GM04504 (cell line): ENCODE data around the gene ELOVL6.
"Not testable (repeated sequence)": the region's sequence is repeated elsewhere in the genome, so short reads cannot be mapped to it uniquely, and the experiment has no call there.

Source experiments
- DNase-seq: peaks from one replicate; pipeline ENCODE4 v3.0.0-alpha.2; 2012; ENCODE audit warnings: low read depth

Gene ELOVL6, protein sequence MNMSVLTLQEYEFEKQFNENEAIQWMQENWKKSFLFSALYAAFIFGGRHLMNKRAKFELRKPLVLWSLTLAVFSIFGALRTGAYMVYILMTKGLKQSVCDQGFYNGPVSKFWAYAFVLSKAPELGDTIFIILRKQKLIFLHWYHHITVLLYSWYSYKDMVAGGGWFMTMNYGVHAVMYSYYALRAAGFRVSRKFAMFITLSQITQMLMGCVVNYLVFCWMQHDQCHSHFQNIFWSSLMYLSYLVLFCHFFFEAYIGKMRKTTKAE

DNA sequence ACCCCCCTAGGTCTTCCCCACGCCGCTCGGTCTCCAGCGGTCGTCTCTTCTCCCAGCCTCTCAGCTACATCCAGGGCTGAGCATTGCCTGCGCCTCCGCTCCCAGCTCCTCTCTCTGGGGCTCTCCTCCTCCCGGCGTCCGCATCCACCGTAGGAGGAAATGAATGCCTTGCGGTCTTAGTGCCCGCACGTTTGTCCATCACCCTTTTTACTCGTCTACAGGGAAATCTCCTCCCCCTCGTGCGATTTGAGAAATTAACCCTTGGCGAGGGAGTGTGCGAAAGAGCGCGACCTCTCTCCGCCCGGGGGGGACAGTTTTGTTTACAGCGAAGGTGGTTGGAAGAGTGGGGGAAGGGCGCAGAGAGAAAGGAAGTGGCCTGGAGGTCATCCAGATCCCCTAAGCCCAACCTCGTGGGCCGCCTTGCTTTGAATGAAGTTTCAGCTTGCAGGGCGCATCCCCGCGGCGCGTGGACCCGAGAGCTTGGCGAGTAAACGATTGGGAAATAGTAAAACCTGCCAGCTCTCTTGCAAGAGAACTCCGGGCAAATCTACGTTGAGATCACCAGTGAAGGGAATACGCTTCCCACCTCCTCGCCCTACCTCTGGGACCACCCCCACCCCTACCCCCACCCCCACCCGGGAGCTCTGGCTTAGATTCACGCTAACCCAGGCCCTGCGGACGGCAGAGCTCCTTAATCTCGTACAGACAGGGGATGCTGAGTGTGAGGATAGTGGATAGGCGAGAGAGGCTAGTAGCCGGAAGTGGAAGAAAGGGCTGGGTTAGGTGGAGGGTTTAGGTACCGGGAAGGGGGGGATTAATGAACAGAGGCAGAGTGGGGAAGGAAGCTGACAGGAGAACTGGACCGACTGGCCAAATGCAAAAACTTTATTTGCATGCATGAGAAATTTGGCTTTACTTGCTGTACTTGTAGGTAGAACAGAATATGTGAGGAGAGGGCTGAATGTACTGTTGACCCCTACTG lies at the start of gene ELOVL6:
ELOVL6 (minus strand) TSS at position 181 of the 982 bp plus-strand sequence. CDS start 280 bp downstream, outside the sequence.
- peak; percentile 44 for DNase-seq

DNA sequence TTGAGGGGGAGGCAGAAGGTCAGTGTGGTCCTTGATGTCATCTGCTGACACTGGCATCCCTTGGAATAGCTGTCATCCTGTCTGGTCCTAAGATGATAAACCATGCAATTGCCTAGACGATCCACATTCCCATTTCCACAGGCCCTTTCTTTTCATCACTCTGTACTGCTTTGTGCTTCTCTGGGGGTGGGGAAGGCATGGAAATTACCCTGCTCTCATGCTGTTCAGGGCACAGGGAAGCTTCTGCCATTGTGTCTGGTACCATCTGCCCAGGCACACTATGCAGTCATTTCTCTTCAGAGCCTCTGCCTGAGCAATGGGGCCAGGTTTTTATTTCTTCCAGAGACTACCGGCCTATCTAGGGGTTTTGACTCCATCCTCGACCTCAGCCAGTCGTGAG lies 49.7 kb upstream of the ELOVL6 start:
- DNase-seq, result no peak

- no peak for DNase-seq
Observed at GRCh38 chr4:110247591-110247990, 49.2 kb upstream of the ELOVL6 start.

- no peak for DNase-seq
Observed at GRCh38 chr4:110245577-110245976, 47.2 kb upstream of the ELOVL6 start.

DNA sequence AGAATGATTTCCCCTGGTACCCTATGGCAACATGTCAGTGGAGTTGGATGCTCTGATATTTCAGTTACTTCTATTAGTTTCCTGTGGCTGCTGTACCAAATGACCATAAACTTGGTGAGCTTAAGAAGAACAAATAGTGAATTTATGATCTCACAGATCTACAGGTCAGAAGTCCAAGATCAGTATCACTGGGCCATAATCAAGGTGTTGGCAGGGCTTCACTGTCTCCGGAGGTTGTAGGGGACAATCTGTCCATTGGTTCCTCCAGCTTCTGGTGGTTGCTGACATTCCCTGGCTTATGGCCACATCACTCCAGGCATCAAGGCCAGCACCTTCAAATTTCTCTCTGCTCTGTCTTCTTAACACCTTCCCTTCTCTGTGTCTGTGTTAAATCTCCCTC lies 37.9 kb upstream of the ELOVL6 start:
- no peak for DNase-seq

- not testable (repeated sequence) for DNase-seq
Observed at GRCh38 chr4:110233581-110233980, 35.2 kb upstream of the ELOVL6 start.

GRCh38 chr4:110231869-110232268 lies 33.5 kb upstream of the ELOVL6 start:
- no peak for DNase-seq

DNA sequence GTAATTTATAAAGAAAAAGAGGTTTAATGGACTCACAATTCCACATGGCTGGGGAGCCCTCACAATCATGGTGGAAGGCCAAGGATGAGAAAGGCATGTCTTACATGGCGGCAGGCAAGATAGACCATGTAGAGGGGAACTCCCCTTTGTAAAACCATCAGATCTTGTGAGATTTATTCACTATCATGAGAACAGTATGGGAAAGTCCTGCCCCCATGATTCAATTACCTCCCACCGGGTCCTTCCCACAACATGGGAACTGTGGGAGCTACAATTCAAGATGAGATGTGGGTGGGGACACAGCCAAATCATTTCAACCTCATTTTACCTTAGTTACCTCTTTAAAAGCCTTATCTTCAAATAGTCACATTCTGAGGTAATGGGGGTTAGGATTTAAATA lies 30.9 kb upstream of the ELOVL6 start:
- no peak for DNase-seq

DNA sequence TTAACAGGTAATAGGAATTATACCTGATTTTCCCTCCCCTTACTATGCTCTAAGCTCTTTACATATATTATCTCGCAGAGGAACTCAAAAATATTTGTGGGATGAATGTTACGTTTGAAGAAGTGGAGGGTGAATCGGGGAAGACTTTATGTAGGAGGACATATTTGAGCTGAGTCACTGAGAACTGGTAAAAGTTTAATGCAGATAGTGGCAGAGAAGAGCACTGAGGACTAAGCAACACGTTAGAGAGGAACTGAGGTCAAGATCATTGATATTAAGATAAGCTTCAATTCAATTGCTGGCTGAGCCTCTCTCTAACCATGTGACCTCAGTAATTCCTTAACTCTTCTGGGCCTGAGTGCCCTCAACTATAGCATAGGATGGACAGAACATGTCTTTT lies 26.4 kb upstream of the ELOVL6 start:
- DNase-seq, result no peak

DNA sequence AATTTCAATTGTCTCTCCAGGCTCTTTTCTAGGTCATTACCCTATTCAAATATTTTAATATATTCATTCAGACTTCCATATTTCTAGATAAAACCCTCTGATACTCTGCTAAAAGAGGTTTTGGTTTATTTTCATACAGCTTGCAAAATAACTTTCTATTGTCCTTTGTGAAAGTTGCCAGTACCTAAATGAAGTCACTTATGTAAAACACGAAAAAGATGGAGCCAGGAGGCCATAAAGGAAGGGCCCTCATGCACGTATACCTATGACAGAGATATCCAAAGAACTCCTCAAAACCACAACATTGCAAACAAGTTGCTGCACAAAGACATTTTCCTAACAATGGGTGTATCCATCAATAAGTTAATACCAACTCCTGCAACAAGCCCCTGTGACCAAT lies 25.7 kb upstream of the ELOVL6 start:
- no peak for DNase-seq

GRCh38 chr4:110218935-110219334 lies 20.5 kb upstream of the ELOVL6 start:
- not testable (repeated sequence) for DNase-seq

DNA sequence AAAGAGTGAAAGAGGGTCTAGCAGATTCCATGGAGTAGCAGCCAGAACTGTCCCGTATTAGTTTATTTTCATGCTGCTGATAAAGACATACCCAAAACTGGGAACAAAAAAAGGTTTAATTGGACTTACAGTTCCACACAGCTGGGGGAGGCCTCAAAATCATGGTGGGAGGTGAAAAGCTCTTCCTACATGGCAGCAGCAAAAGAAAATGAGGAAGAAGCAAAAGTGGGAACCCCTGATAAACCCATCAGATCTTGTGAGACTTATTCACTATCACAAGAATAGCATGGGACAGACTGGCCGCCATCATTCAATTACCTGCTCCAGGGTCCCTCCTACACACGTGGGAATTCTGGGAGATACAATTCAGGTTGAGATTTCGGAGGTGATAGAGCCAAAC lies 18.8 kb upstream of the ELOVL6 start:
- DNase-seq, result not testable (repeated sequence)

- DNase-seq, result no peak
Observed at GRCh38 chr4:110216129-110216528, 17.7 kb upstream of the ELOVL6 start.

DNA sequence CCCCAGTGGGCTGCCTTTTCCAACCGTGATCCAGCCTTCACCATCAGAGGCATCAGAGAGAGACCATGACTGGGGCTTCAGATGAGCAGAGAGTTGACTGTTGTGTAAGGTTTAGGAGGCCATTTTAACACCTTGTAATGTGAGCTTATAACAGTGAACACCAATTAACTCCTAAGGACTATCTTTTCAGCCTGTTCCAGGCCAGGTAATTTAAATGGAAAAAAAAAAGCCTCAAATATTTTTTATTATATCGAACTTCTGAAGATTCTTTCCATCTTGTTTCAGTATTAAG lies 13.3 kb upstream of the ELOVL6 start:
- DNase-seq, result no peak

- peak; percentile 11 for DNase-seq
Observed at GRCh38 chr4:110211007-110211769, 12.8 kb upstream of the ELOVL6 start.

DNA sequence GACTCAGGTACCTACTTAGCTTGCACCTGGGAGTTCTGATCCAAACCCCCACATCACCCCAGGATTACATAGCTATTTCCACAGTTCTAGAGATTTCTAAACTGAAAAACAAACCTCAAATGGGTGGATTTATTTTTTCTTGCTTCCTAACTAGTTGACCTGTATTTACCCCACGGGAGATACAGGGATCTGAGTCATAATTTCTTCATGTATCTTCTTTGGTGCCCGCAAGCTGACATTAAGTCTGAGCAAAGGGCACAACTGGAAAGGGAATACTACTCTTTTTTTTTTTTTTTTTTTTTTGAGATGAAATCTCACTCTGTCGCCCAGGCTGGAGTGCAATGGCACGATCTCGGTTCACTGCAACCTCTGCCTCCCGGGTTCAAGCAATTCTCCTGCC lies 10.0 kb upstream of the ELOVL6 start:
- no peak for DNase-seq

DNA sequence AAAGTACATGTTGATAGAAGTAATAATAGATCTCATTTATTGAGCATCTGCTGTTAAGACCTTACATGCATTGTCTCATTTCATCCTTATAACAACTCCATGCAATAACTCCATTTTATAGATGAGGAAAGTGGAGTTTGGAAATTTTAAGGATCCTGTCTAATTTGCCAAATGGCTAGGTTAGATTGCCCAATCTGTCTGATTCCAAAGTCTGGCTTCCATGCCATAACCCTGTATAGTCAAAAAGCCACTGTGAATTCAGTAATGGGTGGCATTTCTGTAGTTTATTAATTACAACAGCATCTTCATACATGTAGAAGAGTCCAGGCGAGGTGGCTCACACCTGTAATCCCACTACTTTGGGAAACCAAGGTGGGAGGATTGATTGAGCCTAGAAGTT lies 8.8 kb upstream of the ELOVL6 start:
- no peak for DNase-seq

- DNase-seq, result no peak
Observed at GRCh38 chr4:110202024-110202423, 3.6 kb upstream of the ELOVL6 start.

- no peak for DNase-seq
Observed at GRCh38 chr4:110201502-110201901, 3.1 kb upstream of the ELOVL6 start.

- DNase-seq, result no peak
Observed at GRCh38 chr4:110200689-110201088, 2.3 kb upstream of the ELOVL6 start.

DNA sequence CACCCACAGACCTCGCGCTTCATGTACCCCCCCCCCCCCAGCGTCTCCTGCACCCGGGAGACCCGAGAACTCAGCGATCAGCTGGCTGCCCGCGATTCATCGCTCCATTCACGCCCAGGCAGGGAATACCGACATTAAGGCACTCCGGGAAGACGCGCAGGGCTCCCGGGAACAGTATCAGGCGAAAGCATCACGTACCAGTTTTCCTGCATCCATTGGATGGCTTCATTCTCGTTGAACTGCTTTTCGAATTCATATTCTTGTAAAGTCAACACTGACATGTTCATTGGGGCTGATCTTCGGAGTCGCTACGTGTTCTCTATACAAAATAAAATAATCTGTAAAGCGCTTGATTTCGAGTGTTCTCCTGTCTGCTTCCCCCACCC lies 373 bp downstream of the ELOVL6 start:
- no peak for DNase-seq

DNA sequence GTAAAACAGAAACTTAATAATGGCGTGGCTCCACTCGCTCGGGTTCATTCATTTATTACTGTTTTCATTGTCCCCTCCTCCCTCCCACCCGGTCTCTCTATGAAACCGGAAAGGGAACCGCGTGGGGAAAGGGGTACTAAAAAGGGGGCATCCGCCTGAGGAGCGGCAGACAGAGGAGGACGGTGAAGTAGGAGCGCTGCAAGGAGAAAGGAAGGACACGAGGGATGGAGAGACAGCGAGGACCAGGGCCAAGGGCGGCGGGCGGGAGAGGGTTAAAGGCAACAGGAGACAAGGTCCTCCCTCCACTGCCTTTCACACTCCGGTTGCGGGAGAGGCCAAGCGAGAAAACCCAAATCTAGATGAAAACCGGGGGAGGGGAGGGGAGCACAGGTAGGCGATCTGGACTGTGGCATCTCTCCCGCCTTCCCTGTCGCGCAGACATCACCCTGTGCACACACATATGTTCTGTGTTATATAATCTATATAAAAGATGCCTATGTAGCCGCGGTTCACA lies 829 bp downstream of the ELOVL6 start:
- DNase-seq, result no peak
